ENCODE data around the gene USH2A. TPM values are rescaled to one million over a fixed set of nuclear protein-coding genes. Genes with fewer than 3 reads are reported as not detected.

The USH2A gene
- total RNA-seq, 1 donor from 2014 or later, result not detected

DNA sequence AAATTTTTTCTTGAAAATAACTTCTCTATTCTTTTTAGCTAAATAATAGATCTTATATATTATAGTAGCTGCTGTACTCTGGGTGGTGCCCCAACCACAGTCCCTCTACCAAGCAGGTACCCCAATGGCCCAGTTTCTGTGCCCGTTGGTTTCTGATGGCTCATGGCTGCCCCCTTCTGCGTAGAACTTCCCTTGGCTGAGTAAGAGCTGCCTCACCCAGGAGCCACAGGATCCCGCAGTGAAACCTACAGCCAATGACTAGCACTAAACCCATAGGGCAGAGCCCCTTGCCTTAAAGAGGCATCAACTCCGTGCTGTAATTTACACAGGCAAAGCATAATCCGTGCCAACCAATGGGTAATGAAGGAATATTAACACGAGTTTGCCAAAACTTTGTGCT is 247.5 kb downstream of the USH2A start:
- no peak overlapping the region for H3K4me3 Mint-ChIP-seq (ENCODE audit: unreplicated experiment)
- DNase-seq (ENCODE audit: extremely low spot score, unreplicated experiment), result no peak
- no peaks in the 10 kb centered on the region for H3K36me3 Mint-ChIP-seq (ENCODE audit: unreplicated experiment)
- no peaks in the 10 kb centered on the region for H3K27me3 Mint-ChIP-seq (ENCODE audit: unreplicated experiment)
- no peaks in the 10 kb centered on the region for H3K9me3 Mint-ChIP-seq (ENCODE audit: unreplicated experiment)
- TF ChIP-seq, protein P1, sequence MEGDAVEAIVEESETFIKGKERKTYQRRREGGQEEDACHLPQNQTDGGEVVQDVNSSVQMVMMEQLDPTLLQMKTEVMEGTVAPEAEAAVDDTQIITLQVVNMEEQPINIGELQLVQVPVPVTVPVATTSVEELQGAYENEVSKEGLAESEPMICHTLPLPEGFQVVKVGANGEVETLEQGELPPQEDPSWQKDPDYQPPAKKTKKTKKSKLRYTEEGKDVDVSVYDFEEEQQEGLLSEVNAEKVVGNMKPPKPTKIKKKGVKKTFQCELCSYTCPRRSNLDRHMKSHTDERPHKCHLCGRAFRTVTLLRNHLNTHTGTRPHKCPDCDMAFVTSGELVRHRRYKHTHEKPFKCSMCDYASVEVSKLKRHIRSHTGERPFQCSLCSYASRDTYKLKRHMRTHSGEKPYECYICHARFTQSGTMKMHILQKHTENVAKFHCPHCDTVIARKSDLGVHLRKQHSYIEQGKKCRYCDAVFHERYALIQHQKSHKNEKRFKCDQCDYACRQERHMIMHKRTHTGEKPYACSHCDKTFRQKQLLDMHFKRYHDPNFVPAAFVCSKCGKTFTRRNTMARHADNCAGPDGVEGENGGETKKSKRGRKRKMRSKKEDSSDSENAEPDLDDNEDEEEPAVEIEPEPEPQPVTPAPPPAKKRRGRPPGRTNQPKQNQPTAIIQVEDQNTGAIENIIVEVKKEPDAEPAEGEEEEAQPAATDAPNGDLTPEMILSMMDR (IDR thresholded peaks at IDR 0.05), result no peak
- H3K27ac Mint-ChIP-seq (ENCODE audit: unreplicated experiment), result no peak overlapping the region
- peaks cover 2% of the 10 kb centered on the region for H3K4me1 Mint-ChIP-seq (ENCODE audit: unreplicated experiment)

GRCh38 chr1:216173376-216173995 is 249.8 kb downstream of the USH2A start:
- H3K4me1 Mint-ChIP-seq (ENCODE audit: unreplicated experiment), result peaks cover 2% of the 10 kb centered on the region
- H3K27me3 Mint-ChIP-seq (ENCODE audit: unreplicated experiment), result peaks cover 7% of the 10 kb centered on the region
- no peak for DNase-seq (ENCODE audit: extremely low spot score, unreplicated experiment)
- no peaks in the 10 kb centered on the region for H3K9me3 Mint-ChIP-seq (ENCODE audit: unreplicated experiment)
- H3K27ac Mint-ChIP-seq (ENCODE audit: unreplicated experiment), result no peak overlapping the region
- TF ChIP-seq, protein P1 (IDR thresholded peaks at IDR 0.05), result no peak
- no peak overlapping the region for H3K4me3 Mint-ChIP-seq (ENCODE audit: unreplicated experiment)
- no peaks in the 10 kb centered on the region for H3K36me3 Mint-ChIP-seq (ENCODE audit: unreplicated experiment)

DNA sequence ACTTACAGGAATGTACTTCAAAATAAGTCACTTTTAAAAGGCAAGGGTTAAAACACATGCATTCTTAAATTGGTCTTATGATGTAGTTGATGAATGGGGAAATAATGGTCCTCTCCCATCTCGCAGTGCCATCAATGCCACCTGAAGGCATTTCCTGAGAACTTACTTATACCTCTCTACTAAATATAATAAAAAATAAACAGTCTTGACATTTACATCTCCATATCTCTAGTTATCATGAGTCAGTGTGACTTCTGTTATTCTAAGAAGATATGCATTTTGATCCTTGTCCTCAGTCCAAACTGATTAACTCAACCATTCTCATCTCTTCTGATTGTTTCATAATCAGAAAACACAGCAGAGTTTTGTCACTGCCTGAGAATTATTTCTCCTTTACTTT is 253.9 kb downstream of the USH2A start:
- Mint-ChIP-seq H3K27me3 (ENCODE audit: unreplicated experiment) (peaks cover 7% of the 10 kb centered on the region), H3K4me1 (ENCODE audit: unreplicated experiment) (no peaks in the 10 kb centered on the region), H3K36me3 (ENCODE audit: unreplicated experiment) (no peaks in the 10 kb centered on the region), H3K9me3 (ENCODE audit: unreplicated experiment) (no peaks in the 10 kb centered on the region), H3K4me3 (ENCODE audit: unreplicated experiment) (no peak overlapping the region), H3K27ac (ENCODE audit: unreplicated experiment) (no peak overlapping the region)
- DNase-seq (ENCODE audit: extremely low spot score, unreplicated experiment), result no peak
- TF ChIP-seq, protein P1 (IDR thresholded peaks at IDR 0.05), result no peak

GRCh38 chr1:216168546-216168945 is 254.7 kb downstream of the USH2A start:
- H3K36me3 Mint-ChIP-seq (ENCODE audit: unreplicated experiment), result no peaks in the 10 kb centered on the region
- H3K4me3 Mint-ChIP-seq (ENCODE audit: unreplicated experiment), result no peak overlapping the region
- no peaks in the 10 kb centered on the region for H3K9me3 Mint-ChIP-seq (ENCODE audit: unreplicated experiment)
- TF ChIP-seq, protein P1 (IDR thresholded peaks at IDR 0.05), result no peak
- no peaks in the 10 kb centered on the region for H3K4me1 Mint-ChIP-seq (ENCODE audit: unreplicated experiment)
- DNase-seq (ENCODE audit: extremely low spot score, unreplicated experiment), result no peak
- peaks cover 7% of the 10 kb centered on the region for H3K27me3 Mint-ChIP-seq (ENCODE audit: unreplicated experiment)
- no peak overlapping the region for H3K27ac Mint-ChIP-seq (ENCODE audit: unreplicated experiment)

DNA sequence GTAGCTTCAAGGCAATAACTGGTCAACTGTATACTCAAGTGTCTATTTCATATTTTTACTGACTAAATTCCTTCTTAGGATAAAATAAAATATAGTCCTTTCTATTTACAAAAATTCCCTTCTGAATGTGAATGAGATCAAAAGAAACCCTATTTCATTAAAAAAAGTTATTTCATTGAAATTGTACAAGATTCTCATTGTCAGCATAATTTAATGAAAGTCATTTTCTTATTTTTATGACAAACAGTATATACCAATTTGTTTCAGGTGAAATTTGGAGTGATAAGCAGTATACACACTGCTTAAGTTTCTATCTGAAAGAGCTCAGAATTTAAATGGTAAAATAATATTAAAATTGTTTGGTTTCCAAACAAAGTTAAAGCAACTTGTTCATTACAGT is 269.2 kb downstream of the USH2A start:
- TF ChIP-seq, protein P1 (IDR thresholded peaks at IDR 0.05), result no peak
- H3K9me3 Mint-ChIP-seq (ENCODE audit: unreplicated experiment), result peaks cover 3% of the 10 kb centered on the region
- no peak overlapping the region for H3K4me3 Mint-ChIP-seq (ENCODE audit: unreplicated experiment)
- DNase-seq (ENCODE audit: extremely low spot score, unreplicated experiment), result no peak
- no peaks in the 10 kb centered on the region for H3K4me1 Mint-ChIP-seq (ENCODE audit: unreplicated experiment)
- no peaks in the 10 kb centered on the region for H3K27me3 Mint-ChIP-seq (ENCODE audit: unreplicated experiment)
- no peaks in the 10 kb centered on the region for H3K36me3 Mint-ChIP-seq (ENCODE audit: unreplicated experiment)
- H3K27ac Mint-ChIP-seq (ENCODE audit: unreplicated experiment), result no peak overlapping the region
